Measurements from ENCODE around the gene LRP1.

LRP1 gene

GRCh38 chr12:57262126-57262822 is 134.0 kb downstream of the LRP1 start:
- H3K4me3 ChIP-seq (replicated peaks; ENCODE audit: low read depth, low read length): no peak overlapping the region
- TF ChIP-seq CTCF (IDR thresholded peaks at IDR 0.05; ENCODE audit: low read depth, low read length, missing control alignments): no peak
- no peak for DNase-seq (ENCODE audit: extremely low read depth, low read depth)
